IMR-90 (cell line): Measurements from ENCODE around the gene C10orf67. TPM values are rescaled to one million over a fixed set of nuclear protein-coding genes. Genes with fewer than 3 reads are reported as not detected.

Experiments used
- ATAC-seq: fragments of 200-7000 bp; cut with Tn5 transposase; 2 replicates; pipeline ENCODE4 v1.9.1; 2020; ENCODE audit warnings: low read depth, mild to moderate bottlenecking, moderate library complexity
- BruUV-seq: library from RNA; stranded (reverse); fragments of 400-500 nt; replicated peaks from 2 replicates; lab custom pipeline; 2021; lab: Mats Ljungman, UMichigan
- CTCF ChIA-PET: fragments of 300-600 bp; formaldehyde crosslinking; extraction: SDS; loops from one replicate; lab custom pipeline; 2021; ENCODE audit warnings: antibody characterized with exemption; lab: Yijun Ruan, JAX
- POLR2A ChIA-PET: fragments of 300-600 bp; sonication (Branson Sonifier 250); formaldehyde crosslinking; loops from one replicate; lab custom pipeline; 2022; ENCODE audit warnings: antibody characterized with exemption; ENCODE audit not compliant: unreplicated experiment; lab: Charles Lee
- DNase-seq: peaks from one replicate; pipeline ENCODE4 v3.0.0; 2013
- H2AFZ ChIP-seq: replicated peaks from 2 replicates; pipeline ENCODE3; 2013; ENCODE audit warnings: low read length, mild to moderate bottlenecking; ENCODE audit not compliant: poor library complexity
- H2AK5ac ChIP-seq: 2 replicates; pipeline ENCODE4 v1.6.1; 2013; ENCODE audit warnings: low read depth, low read length, inconsistent platforms
- H2AK9ac ChIP-seq: replicated peaks from 2 replicates; pipeline ENCODE3; 2013; ENCODE audit warnings: mild to moderate bottlenecking, low read depth, low read length, moderate library complexity; ENCODE audit not compliant: poor library complexity
- H2BK120ac ChIP-seq: 2 replicates; pipeline ENCODE4 v1.6.1; 2013; ENCODE audit warnings: low read depth, low read length, inconsistent platforms
- H2BK15ac ChIP-seq: 3 replicates; pipeline ENCODE4 v1.6.1; 2013; ENCODE audit warnings: low read depth, low read length, inconsistent platforms
- H2BK20ac ChIP-seq: 2 replicates; pipeline ENCODE4 v1.6.1; 2013; ENCODE audit warnings: low read depth, mild to moderate bottlenecking, inconsistent platforms, low read length, moderate library complexity
- H2BK5ac ChIP-seq: 2 replicates; pipeline ENCODE4 v1.6.1; 2013; ENCODE audit warnings: mild to moderate bottlenecking, low read depth, low read length, inconsistent platforms; ENCODE audit not compliant: poor library complexity, severe bottlenecking
- H3K14ac ChIP-seq: replicated peaks from 2 replicates; pipeline ENCODE4 v1.6.1; 2013; ENCODE audit warnings: low read depth, low read length, inconsistent platforms
- H3K18ac ChIP-seq: 2 replicates; pipeline ENCODE4 v1.6.1; 2013; ENCODE audit warnings: low read depth, low read length, control low read depth
- H3K23ac ChIP-seq: 2 replicates; pipeline ENCODE4 v1.6.1; 2013; ENCODE audit warnings: low read depth, low read length, inconsistent platforms
- H3K27ac ChIP-seq: 2 replicates; pipeline ENCODE4 v1.5.1; 2013; ENCODE audit warnings: mild to moderate bottlenecking, control low read depth, low read length; ENCODE audit not compliant: insufficient read depth
- H3K27me3 ChIP-seq: 2 replicates; pipeline ENCODE4 v1.6.1; 2013; ENCODE audit warnings: low read length; ENCODE audit not compliant: control insufficient read depth, insufficient read depth
- H3K36me3 ChIP-seq: 2 replicates; pipeline ENCODE4 v1.6.1; 2013; ENCODE audit warnings: low read length, mixed read lengths; ENCODE audit not compliant: control insufficient read depth, insufficient read depth
- H3K4ac ChIP-seq: 2 replicates; pipeline ENCODE4 v1.6.1; 2013; ENCODE audit warnings: low read depth, low read length, inconsistent platforms
- H3K4me1 ChIP-seq: 2 replicates; pipeline ENCODE4 v1.6.1; 2013; ENCODE audit warnings: low read length, mixed read lengths; ENCODE audit not compliant: control insufficient read depth, insufficient read depth
- H3K4me2 ChIP-seq: 2 replicates; pipeline ENCODE4 v1.6.1; 2013; ENCODE audit warnings: low read depth, mild to moderate bottlenecking, control low read depth, low read length, moderate library complexity
- H3K4me3 ChIP-seq: 2 replicates; pipeline ENCODE4 v1.5.1; 2013; ENCODE audit warnings: low read depth, mild to moderate bottlenecking, control low read depth, low read length, moderate library complexity; ENCODE audit not compliant: insufficient read depth
- H3K56ac ChIP-seq: 2 replicates; pipeline ENCODE4 v1.6.1; 2013; ENCODE audit warnings: low read length, inconsistent platforms; ENCODE audit not compliant: insufficient read depth; ENCODE audit errors: extremely low read depth
- H3K79me1 ChIP-seq, 2 experiments: 2 replicates each; pipeline ENCODE4 v1.6.1; 2013; ENCODE audit warnings: low read length in 2 of 2, inconsistent platforms in 1 of 2, low read depth in 1 of 2
- H3K9ac ChIP-seq: 2 replicates; pipeline ENCODE4 v1.6.1; 2013; ENCODE audit warnings: low read depth, low read length, control low read depth
- H3K9me1 ChIP-seq: 2 replicates; pipeline ENCODE4 v1.6.1; 2013; ENCODE audit warnings: low read length, inconsistent platforms; ENCODE audit not compliant: insufficient read depth
- H3K9me3 ChIP-seq: 2 replicates; pipeline ENCODE4 v1.6.1; 2013; ENCODE audit warnings: low read length; ENCODE audit not compliant: control insufficient read depth, insufficient read depth
- H4K20me1 ChIP-seq: 2 replicates; pipeline ENCODE4 v1.6.1; 2013; ENCODE audit warnings: low read length, inconsistent platforms; ENCODE audit not compliant: insufficient read depth
- H4K5ac ChIP-seq: 2 replicates; pipeline ENCODE4 v1.6.1; 2013; ENCODE audit warnings: mild to moderate bottlenecking, low read depth, low read length, control low read depth
- H4K8ac ChIP-seq, 2 experiments: 2 replicates each; pipeline ENCODE4 v1.6.1; 2013; ENCODE audit warnings: low read depth in 2 of 2, low read length in 2 of 2, control low read depth in 1 of 2, inconsistent platforms in 1 of 2
- H4K91ac ChIP-seq: 2 replicates; pipeline ENCODE4 v1.6.1; 2013; ENCODE audit warnings: low read depth, low read length, inconsistent platforms; ENCODE audit not compliant: insufficient read depth
- MAFK ChIP-seq: IDR thresholded peaks from 2 replicates; pipeline ENCODE4 v1.6.1; 2012; ENCODE audit warnings: low read depth, low read length, improper control_type of control experiment
- MAZ ChIP-seq: IDR thresholded peaks from 2 replicates; pipeline ENCODE4 v1.6.1; 2012; ENCODE audit warnings: low read depth, mild to moderate bottlenecking, low read length, improper control_type of control experiment, moderate library complexity, borderline replicate concordance
- RFX5 ChIP-seq: IDR thresholded peaks from 2 replicates; pipeline ENCODE4 v1.8.0; 2012; ENCODE audit warnings: low read depth, mild to moderate bottlenecking, low read length, moderate library complexity
- USF2 ChIP-seq: fragments of 150-350 bp; IDR thresholded peaks from 2 replicates; pipeline ENCODE4 v1.6.1; 2017; ENCODE audit warnings: mild to moderate bottlenecking, antibody characterized with exemption, low read length, low read depth
- WGBS, 2 experiments: methylation state at CpG; one replicate each; pipeline versions ENCODE4 v1.1.5 to v1.1.7; 2013; ENCODE audit warnings: missing lambda C conversion rate in 2 of 2; ENCODE audit not compliant: insufficient read length in 1 of 2; ENCODE audit errors: extremely low coverage in 2 of 2; 5-methylcytosine and 5-hydroxymethylcytosine counted together
- dilution Hi-C: fragments of 300-500 bp; cut with HindIII; formaldehyde crosslinking; loops from one replicate; pipeline ENCODE4 v1.14.3; 2018; ENCODE audit warnings: low sequenced_read_pairs; ENCODE audit not compliant: unreplicated experiment
- in situ Hi-C: fragments of 300-500 bp; cut with MboI; formaldehyde crosslinking; loops from 3 replicates; pipeline ENCODE4 v1.14.3; 2019; ENCODE audit warnings: low sequenced_read_pairs, inconsistent platforms, mixed read lengths
- intact Hi-C: fragments of 100-400 bp; cut with micrococcal nuclease; formaldehyde crosslinking; loops from 2 replicates; pipeline ENCODE4 v1.10.0; 2022
- polyA plus RNA-seq, 3 experiments: library from polyadenylated mRNA; depleted of rRNA; stranded (reverse); fragments of >200 nt; gene quantifications; 2 replicates each; pipeline ENCODE4 v1.2.3, GENCODE V29; 2012; ENCODE audit warnings: low replicate concordance in 1 of 3
- total RNA-seq: library from RNA; depleted of rRNA; stranded (reverse); fragments of >200 nt; gene quantifications from 2 replicates; pipeline ENCODE4 v1.2.3, GENCODE V29; 2012

Gene C10orf67
- total and polyA plus RNA-seq, 2 of the 4 experiments (the other 2 are of a cell fraction): 0.15 to 0.18 TPM

GRCh38 chr10:23341004-23341403, 3.6 kb downstream of the C10orf67 start:
- no peak overlapping the region for H2BK120ac ChIP-seq
- ChIA-PET CTCF (interaction anchor here (1.0 kb wide), 1 partner anchor 8 kb away, joined by 3 read pairs; no protein-coding TSS in a partner anchor), POLR2A (no interaction called here)
- H3K18ac ChIP-seq: no peak overlapping the region
- H3K56ac ChIP-seq: no peak overlapping the region
- no peak overlapping the region for H2AK9ac ChIP-seq
- no peaks in the 10 kb centered on the region for H3K79me1 ChIP-seq
- no peaks in the 10 kb centered on the region for H3K9me1 ChIP-seq
- no peak overlapping the region for H2BK20ac ChIP-seq
- no peak overlapping the region for H4K5ac ChIP-seq
- H3K23ac ChIP-seq: no peak overlapping the region
- H3K27me3 ChIP-seq: no peaks in the 10 kb centered on the region
- in situ Hi-C loops (no loop called here), dilution Hi-C loops (no loop called here), intact Hi-C loops (no loop called here)
- H2AFZ ChIP-seq: no peak overlapping the region
- no peak overlapping the region for H3K27ac ChIP-seq
- peak overlapping the region in 1 of 2 experiments; percentile 7; a peak in 1 of 4 replicates for H4K8ac ChIP-seq
- H2AK5ac ChIP-seq: no peak overlapping the region
- no peak overlapping the region for H4K91ac ChIP-seq
- H2BK15ac ChIP-seq: no peak overlapping the region
- H3K9ac ChIP-seq: no peak overlapping the region
- H3K4me1 ChIP-seq: peaks cover 5% of the 10 kb centered on the region
- TF ChIP-seq MAFK (no peak), RFX5 (no peak), USF2 (no peak), MAZ (no peak)
- H3K9me3 ChIP-seq: no peaks in the 10 kb centered on the region
- no peak overlapping the region for H3K14ac ChIP-seq
- ATAC-seq (no peak), DNase-seq (peak; percentile 30)
- H3K4me3 ChIP-seq: no peak overlapping the region
- no peaks in the 10 kb centered on the region for H4K20me1 ChIP-seq
- no peaks in the 10 kb centered on the region for H3K36me3 ChIP-seq
- BruUV-seq: no TSS peak
- H2BK5ac ChIP-seq: no peak overlapping the region
- no peak overlapping the region for H3K4ac ChIP-seq
- 0% methylated on average over 1 of the region's 2 CpGs; no CpG with 5 or more reads in 1 of the 2 experiments for WGBS, 2 experiments
- no peak overlapping the region for H3K4me2 ChIP-seq
